SK-N-SH treated with all-trans-retinoic acid at 6 μM for 48 hours (cell line): Measurements from ENCODE around the gene PPP1R15B.

Experiments used
- ATAC-seq: fragments of 200-7000 bp; cut with Tn5 transposase; 3 replicates; pipeline ENCODE4 v1.9.1; 2020; ENCODE audit warnings: mild to moderate bottlenecking, moderate library complexity
- ARNTL ChIP-seq: fragments of 450-650 bp; formaldehyde crosslinking; IDR thresholded peaks from 2 replicates; pipeline ENCODE4 v1.5.0; 2020; ENCODE audit warnings: low read depth, mild to moderate bottlenecking, moderate library complexity, borderline replicate concordance
- BACH2 ChIP-seq: fragments of 250-450 bp; sonication (Bioruptor Pico); IDR thresholded peaks from 2 replicates; pipeline ENCODE4 v1.9.0; 2021; ENCODE audit warnings: mild to moderate bottlenecking, borderline replicate concordance
- CSDC2 ChIP-seq: fragments of 250-450 bp; sonication (Bioruptor Pico); IDR thresholded peaks from 2 replicates; pipeline ENCODE4 v1.5.0; 2020; ENCODE audit warnings: mild to moderate bottlenecking, moderate library complexity
- ESRRG ChIP-seq: fragments of 250-450 bp; sonication (Bioruptor Pico); IDR thresholded peaks from 2 replicates; pipeline ENCODE4 v1.6.1; 2021; ENCODE audit warnings: mild to moderate bottlenecking
- GLIS3 ChIP-seq: fragments of 250-450 bp; sonication (Bioruptor Pico); IDR thresholded peaks from 2 replicates; pipeline ENCODE4 v1.5.0; 2020; ENCODE audit warnings: mild to moderate bottlenecking, moderate library complexity
- ISL1 ChIP-seq: fragments of 250-450 bp; sonication (Bioruptor Pico); IDR thresholded peaks from 2 replicates; pipeline ENCODE4 v2.1.2; 2022; ENCODE audit warnings: mild to moderate bottlenecking, moderate library complexity
- OSR1 ChIP-seq: fragments of 250-450 bp; sonication (Bioruptor Pico); IDR thresholded peaks from 2 replicates; pipeline ENCODE4 v1.8.0; 2022; ENCODE audit warnings: moderate library complexity, mild to moderate bottlenecking, inconsistent platforms
- PPARA ChIP-seq: fragments of 250-450 bp; sonication (Bioruptor Pico); IDR thresholded peaks from 2 replicates; pipeline ENCODE4 v1.5.0; 2020; ENCODE audit warnings: mild to moderate bottlenecking, borderline replicate concordance
- TCF4 ChIP-seq: fragments of 250-450 bp; sonication (Bioruptor Pico); IDR thresholded peaks from 2 replicates; pipeline ENCODE4 v1.8.0; 2021; ENCODE audit warnings: mild to moderate bottlenecking, moderate library complexity, borderline replicate concordance
- TOX ChIP-seq: fragments of 250-450 bp; sonication (Bioruptor Pico); IDR thresholded peaks from 2 replicates; pipeline ENCODE4 v1.8.0; 2021; ENCODE audit warnings: mild to moderate bottlenecking, moderate library complexity, borderline replicate concordance
- ZFP3 ChIP-seq: fragments of 250-450 bp; sonication (Bioruptor Pico); IDR thresholded peaks from 2 replicates; pipeline ENCODE4 v1.5.0; 2020; ENCODE audit warnings: mild to moderate bottlenecking, moderate library complexity
- ZFP30 ChIP-seq: fragments of 450-650 bp; formaldehyde crosslinking; IDR thresholded peaks from 2 replicates; pipeline ENCODE4 v1.5.0; 2022; ENCODE audit warnings: mild to moderate bottlenecking, moderate library complexity
- ZNF70 ChIP-seq: fragments of 450-650 bp; formaldehyde crosslinking; IDR thresholded peaks from 2 replicates; pipeline ENCODE4 v1.5.0; 2020; ENCODE audit warnings: mild to moderate bottlenecking, moderate library complexity
- ZNF8 ChIP-seq: fragments of 450-650 bp; formaldehyde crosslinking; IDR thresholded peaks from 2 replicates; pipeline ENCODE4 v1.5.0; 2020; ENCODE audit warnings: mild to moderate bottlenecking, moderate library complexity
- TF ChIP-seq, protein P1 (sequence below): fragments of 250-450 bp; sonication (Bioruptor Pico); IDR thresholded peaks from 2 replicates; pipeline ENCODE4 v1.8.0; 2021; ENCODE audit warnings: low read depth, mild to moderate bottlenecking, moderate library complexity, borderline replicate concordance
- TF ChIP-seq, protein P2 (sequence below): fragments of 250-450 bp; sonication (Bioruptor Pico); IDR thresholded peaks from 2 replicates; pipeline ENCODE4 v1.8.0; 2020; ENCODE audit warnings: mild to moderate bottlenecking, moderate library complexity, borderline replicate concordance
- TF ChIP-seq, protein P3 (sequence below): fragments of 250-450 bp; sonication (Bioruptor Pico); IDR thresholded peaks from 2 replicates; pipeline ENCODE4 v1.5.1; 2021; ENCODE audit warnings: mild to moderate bottlenecking, moderate library complexity
- TF ChIP-seq, protein P4 (sequence below): fragments of 250-450 bp; sonication (Bioruptor Pico); IDR thresholded peaks from 2 replicates; pipeline ENCODE4 v1.5.1; 2020; ENCODE audit warnings: low read depth, mild to moderate bottlenecking, moderate library complexity

The PPP1R15B gene

DNA sequence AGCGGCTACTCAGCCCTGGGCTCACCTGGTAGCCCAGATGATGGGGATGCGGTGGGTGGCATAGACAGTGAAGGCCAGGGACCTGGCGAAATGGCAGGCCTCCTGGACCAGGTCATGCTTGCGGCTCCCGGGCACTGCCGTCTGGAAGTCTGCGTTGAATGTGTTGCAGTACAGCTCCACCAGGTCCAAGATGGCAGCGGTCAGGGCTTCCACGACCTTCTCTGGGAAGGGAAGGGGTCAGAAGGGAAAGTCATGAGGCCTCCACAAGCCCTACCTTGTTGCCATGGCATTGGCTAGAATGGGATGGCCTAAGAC, 44.2 kb upstream of the PPP1R15B start (continued):
- TF ChIP-seq, protein P1, sequence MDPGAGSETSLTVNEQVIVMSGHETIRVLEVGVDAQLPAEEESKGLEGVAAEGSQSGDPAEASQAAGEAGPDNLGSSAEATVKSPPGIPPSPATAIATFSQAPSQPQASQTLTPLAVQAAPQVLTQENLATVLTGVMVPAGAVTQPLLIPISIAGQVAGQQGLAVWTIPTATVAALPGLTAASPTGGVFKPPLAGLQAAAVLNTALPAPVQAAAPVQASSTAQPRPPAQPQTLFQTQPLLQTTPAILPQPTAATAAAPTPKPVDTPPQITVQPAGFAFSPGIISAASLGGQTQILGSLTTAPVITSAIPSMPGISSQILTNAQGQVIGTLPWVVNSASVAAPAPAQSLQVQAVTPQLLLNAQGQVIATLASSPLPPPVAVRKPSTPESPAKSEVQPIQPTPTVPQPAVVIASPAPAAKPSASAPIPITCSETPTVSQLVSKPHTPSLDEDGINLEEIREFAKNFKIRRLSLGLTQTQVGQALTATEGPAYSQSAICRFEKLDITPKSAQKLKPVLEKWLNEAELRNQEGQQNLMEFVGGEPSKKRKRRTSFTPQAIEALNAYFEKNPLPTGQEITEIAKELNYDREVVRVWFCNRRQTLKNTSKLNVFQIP (CRISPR knock-in tag): no peak
- no peak for TF ChIP-seq GLIS3 (CRISPR knock-in tag)
- no peak for TF ChIP-seq ZNF70 (CRISPR knock-in tag)
- TF ChIP-seq ZFP30: no peak
- no peak for TF ChIP-seq OSR1 (CRISPR knock-in tag)

DNA sequence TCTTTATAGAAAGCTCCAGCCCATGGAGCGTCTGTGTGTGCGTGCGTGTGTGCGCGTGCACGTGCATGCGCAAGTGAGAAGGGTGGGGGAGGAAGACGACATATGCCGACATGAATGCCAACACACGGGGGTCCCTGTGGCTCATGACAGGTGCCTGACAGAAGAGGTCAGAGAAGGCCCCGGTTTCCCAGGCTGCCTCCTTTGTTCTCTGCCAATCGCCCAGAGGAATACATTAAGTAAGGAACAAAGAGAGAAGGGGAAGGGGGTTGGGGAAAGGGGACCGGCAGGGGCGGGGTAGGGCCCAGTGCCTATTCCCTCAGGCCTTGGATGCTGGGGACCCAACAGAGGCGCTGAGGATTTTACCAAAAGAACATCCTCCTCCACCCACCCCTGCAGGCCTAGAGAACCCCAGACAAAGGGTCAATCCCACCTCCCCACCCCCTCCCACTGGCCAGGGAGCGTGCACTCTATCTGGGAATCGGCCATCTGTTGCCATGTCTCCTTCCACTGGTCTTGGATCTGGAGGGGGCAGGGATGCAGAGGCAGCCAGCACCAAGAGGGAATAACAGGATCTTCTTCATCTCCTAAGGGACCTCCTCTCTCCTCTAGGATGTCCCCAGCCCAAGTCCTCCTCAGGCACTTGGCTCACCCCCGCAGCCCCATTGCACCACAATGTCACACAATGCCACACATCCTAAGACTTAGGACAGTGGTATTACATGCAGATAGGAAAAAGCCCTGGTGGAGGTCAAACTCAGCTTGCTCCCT, 43.6 kb upstream of the PPP1R15B start:
- no peak for ATAC-seq
- TF ChIP-seq OSR1 (CRISPR knock-in tag) (no peak), ARNTL (CRISPR knock-in tag) (no peak), ZNF70 (CRISPR knock-in tag) (no peak)
- TF ChIP-seq, protein P2, sequence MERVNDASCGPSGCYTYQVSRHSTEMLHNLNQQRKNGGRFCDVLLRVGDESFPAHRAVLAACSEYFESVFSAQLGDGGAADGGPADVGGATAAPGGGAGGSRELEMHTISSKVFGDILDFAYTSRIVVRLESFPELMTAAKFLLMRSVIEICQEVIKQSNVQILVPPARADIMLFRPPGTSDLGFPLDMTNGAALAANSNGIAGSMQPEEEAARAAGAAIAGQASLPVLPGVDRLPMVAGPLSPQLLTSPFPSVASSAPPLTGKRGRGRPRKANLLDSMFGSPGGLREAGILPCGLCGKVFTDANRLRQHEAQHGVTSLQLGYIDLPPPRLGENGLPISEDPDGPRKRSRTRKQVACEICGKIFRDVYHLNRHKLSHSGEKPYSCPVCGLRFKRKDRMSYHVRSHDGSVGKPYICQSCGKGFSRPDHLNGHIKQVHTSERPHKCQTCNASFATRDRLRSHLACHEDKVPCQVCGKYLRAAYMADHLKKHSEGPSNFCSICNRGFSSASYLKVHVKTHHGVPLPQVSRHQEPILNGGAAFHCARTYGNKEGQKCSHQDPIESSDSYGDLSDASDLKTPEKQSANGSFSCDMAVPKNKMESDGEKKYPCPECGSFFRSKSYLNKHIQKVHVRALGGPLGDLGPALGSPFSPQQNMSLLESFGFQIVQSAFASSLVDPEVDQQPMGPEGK: no peak
- TF ChIP-seq, protein P3, sequence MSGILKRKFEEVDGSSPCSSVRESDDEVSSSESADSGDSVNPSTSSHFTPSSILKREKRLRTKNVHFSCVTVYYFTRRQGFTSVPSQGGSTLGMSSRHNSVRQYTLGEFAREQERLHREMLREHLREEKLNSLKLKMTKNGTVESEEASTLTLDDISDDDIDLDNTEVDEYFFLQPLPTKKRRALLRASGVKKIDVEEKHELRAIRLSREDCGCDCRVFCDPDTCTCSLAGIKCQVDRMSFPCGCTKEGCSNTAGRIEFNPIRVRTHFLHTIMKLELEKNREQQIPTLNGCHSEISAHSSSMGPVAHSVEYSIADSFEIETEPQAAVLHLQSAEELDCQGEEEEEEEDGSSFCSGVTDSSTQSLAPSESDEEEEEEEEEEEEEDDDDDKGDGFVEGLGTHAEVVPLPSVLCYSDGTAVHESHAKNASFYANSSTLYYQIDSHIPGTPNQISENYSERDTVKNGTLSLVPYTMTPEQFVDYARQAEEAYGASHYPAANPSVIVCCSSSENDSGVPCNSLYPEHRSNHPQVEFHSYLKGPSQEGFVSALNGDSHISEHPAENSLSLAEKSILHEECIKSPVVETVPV (CRISPR knock-in tag): no peak

DNA sequence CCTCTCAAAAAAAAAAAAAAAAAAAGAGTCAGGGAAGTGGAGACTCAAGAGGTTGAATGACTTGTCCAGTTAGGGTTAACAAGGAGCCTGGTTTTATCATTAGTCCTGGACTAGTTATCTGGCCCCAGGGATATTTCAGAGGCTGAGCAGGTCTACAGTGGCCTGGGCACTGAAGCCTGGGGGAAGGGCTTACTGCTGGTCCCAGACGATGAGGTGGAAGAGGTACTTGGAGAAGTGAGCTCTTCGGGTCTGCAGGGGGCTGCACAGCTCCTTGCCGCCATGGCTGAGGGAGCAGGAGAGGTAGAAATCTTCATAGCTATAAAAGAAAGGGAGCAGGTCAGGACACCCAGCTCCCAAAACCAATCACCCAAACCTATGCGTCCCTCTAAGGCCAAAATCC, 42.9 kb upstream of the PPP1R15B start:
- TF ChIP-seq, protein P2: no peak
- TF ChIP-seq, protein P3 (CRISPR knock-in tag): no peak
- TF ChIP-seq, protein P4, sequence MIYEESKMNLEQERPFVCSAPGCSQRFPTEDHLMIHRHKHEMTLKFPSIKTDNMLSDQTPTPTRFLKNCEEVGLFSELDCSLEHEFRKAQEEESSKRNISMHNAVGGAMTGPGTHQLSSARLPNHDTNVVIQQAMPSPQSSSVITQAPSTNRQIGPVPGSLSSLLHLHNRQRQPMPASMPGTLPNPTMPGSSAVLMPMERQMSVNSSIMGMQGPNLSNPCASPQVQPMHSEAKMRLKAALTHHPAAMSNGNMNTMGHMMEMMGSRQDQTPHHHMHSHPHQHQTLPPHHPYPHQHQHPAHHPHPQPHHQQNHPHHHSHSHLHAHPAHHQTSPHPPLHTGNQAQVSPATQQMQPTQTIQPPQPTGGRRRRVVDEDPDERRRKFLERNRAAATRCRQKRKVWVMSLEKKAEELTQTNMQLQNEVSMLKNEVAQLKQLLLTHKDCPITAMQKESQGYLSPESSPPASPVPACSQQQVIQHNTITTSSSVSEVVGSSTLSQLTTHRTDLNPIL (CRISPR knock-in tag): no peak
- ATAC-seq: no peak

DNA sequence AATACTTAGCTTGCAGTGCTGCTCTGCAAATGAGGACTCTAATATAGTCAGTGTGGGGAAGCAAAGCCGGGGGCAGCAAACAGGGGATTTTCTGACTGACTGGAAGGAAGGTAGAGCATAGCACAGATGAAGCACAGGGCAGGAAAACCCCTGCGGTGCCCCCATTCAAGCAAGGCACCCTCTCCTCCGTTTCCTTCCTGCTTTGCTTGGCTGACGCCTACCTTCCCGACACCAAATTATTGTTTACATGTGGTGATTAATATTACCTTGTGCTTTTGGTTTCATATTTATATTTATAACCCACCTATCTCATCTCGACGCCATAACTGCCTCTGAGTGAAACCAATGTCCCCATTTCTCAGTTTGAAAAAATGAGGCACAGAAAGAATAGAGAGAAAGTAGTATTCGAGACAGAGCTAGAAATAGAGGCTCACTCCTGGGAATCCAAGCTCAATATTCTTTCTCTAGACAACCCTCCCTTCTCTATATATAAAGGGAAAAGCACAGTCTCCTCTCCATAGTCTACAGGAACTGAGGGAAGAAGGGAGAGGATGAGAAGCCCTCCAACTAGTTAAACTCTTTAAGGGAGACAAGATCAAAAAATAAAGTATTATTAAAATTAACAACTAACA, 41.6 kb upstream of the PPP1R15B start:
- no peak for ATAC-seq
- TF ChIP-seq ZNF70 (CRISPR knock-in tag): no peak
- TF ChIP-seq, protein P3 (CRISPR knock-in tag): no peak
- no peak for TF ChIP-seq CSDC2 (CRISPR knock-in tag)
- TF ChIP-seq ZFP3 (CRISPR knock-in tag): no peak
- TF ChIP-seq TOX (CRISPR knock-in tag): no peak
- TF ChIP-seq, protein P1 (CRISPR knock-in tag): no peak
- TF ChIP-seq ZNF8 (CRISPR knock-in tag): no peak
- no peak for TF ChIP-seq ESRRG (CRISPR knock-in tag)
- TF ChIP-seq PPARA (CRISPR knock-in tag): no peak
- no peak for TF ChIP-seq GLIS3 (CRISPR knock-in tag)
- TF ChIP-seq ARNTL (CRISPR knock-in tag): no peak
- TF ChIP-seq, protein P2: no peak
- no peak for TF ChIP-seq TCF4 (CRISPR knock-in tag)
- TF ChIP-seq BACH2 (CRISPR knock-in tag): no peak
- TF ChIP-seq ISL1: no peak
- no peak for TF ChIP-seq ZFP30
